NCI-H69 (cell line): ENCODE data around the gene XRCC6.
A peak's percentile ranks its signal among the peaks of the same experiment; 100 is the strongest.

Source experiments
- DNase-seq: peaks from one replicate; lab custom pipeline; 2025; lab: John Stamatoyannopoulos, UW

The XRCC6 gene

GRCh38 chr22:41687901-41688364 is 66.8 kb downstream of the XRCC6 start:
- peak; percentile 65 for DNase-seq

DNA sequence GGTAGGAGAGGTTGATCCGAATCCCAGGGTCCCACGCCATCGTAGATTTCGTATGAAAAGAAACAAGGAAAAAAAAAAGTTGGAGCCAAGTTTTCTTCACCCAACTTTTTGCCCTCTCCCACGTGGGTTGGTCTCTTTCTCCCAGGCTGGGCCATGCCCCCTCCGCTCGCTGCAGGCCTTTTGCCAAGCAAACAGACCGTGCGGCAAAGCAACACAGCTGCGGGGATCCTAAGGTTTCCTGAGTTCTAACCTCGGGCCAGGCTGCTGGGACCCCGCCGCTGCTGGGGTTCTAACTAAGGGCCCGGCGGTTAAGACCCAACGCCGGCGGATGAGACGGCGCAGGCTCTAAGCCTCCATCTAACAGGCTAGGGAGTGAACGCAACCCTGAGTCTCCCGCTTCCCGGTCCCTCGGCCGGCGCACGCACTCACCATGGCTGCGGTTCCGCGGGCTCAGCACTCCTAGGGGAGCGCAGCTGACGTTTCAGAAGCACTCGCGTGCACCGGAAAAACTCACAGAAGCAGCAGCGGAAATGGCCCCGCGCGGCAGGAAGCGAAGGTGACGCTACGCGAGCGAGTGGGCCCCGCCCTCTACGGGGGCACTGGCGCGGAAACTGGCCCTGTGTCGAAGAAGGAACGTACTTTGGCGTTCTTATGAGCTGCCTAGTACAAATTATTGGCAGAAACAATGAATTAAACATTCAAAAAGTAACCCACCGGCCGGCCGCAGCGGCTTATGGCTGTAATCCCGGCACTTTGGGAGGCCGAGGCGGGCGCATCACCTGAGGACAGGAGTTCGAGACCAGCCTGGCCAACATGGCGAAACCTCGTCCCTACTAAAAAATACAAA is 67.5 kb downstream of the XRCC6 start, which contains the start of gene SNU13:
Gene SNU13 (minus strand): TSS at position 503 of the 847 bp plus-strand sequence. CDS start 71 bp downstream, at position 432.
- DNase-seq, result peak; percentile 97

DNA sequence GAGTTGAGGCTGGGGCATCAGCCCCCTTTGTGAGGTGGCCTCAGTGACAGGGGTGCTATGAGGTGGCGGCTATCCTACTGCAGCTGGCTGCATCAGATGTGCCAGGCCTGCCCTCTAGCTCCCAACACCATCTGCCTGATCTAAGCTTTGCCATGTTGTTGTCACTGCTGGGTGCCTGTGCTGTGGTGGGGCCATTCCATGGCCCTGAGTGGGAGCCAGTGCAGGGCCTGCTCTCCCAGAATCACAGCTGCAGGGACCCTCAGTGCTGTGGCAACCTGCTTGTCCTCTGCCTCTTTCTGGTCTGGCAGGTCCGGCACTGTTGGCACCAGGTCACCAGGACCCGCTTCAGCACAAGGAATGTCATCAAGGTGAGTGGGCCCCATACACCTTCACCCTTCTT is 69.4 kb downstream of the XRCC6 start:
- peak; percentile 17 for DNase-seq

GRCh38 chr22:41695211-41695610 is 74.1 kb downstream of the XRCC6 start:
- DNase-seq, result no peak

DNA sequence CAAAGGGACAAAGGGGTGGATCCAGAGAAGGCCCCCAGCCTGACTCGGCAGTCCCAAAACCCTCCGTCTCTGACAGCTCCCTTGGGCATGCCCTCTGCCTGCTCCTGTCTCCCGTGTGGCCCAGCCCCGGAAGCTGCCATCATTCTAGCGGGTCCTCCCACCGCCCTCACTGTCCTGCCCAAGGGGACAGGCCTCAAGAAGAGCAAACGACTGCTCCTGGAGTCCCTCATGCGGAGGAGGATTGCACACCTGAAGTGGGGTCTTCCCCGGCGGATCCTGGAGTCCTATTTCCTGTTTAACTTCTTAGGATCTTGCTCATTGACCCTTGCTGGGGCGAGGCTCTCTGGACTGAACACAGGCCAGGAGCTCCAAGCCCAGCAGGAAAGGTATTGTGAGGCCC is 75.6 kb downstream of the XRCC6 start:
- DNase-seq, result no peak

DNA sequence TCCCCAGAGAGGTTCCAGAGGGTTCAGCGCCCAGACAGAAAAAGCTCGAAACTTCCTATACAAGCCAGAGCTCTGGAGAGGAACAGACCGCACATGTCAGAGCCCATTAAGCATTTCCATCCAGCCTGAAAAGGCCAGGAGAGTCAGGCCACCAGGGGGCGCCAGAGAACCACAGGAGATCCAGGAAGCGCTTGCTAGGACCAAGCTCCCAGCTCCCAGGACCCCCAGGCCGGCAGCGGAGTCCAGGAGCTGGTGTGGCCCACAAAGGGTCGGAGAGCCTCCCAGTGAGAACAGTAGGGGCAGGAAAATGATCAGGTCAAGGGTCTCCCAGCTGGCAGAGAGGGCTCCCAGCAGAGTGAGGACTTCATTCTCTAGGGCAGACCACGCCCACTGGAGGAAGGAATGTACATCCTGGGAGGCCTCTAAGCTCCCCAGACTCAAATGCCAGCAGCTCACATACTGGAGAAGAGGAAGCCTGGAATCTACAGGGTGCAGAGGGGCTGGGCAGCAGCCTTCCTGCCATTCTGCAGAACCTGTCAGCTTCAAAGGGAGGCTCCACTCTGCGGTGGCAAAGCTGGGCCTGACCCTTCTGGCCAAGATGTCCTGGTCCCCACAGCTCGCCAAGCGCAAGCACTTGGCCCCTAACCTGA is 76.2 kb downstream of the XRCC6 start:
- DNase-seq, result peak; percentile 88

DNA sequence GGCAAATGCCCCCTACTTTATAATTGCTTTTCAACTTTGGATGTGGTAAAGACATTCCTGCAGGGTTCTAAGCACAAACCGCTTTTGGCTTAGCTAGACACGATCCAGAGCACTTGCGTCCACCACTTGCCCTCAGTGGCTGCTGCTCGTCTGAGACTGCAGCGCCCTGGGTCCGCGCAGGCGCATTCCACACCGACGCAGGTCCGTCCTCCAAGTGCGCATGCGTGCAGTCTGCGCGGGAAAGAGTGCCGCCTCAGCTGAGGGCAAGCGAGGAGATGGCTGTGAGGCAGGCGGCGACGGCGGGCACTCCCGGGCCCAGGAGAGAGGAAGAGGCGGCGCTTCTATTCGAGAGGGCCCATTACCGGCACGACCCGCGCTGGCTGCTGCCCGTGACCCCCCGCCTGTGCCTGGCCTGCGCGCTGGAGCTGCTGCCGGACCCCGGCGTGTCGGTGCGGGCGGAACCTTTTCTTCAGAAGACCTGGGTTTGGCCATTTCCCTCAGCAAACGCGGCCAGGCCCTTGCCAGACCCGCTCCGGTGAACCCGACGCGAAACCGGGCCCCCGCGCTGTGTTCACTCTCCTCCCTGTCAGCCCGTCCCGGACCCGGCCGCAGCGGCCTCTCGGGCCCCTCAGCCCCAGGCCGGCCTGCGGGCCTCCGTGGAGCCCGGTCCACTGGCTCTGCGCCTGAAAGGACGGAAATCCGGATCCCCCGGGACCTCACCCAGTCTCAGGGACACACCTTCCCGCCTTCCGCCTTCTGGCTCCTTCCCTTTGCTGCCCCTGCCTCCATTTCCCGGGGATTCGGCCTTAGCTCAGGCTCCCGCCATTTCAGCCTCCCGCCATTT is 78.4 kb downstream of the XRCC6 start, which contains the start of gene MEI1:
Gene MEI1 (plus strand): TSS at position 240 of the 844 bp plus-strand sequence. CDS start 36 bp downstream, at position 276.
- DNase-seq, result no peak

GRCh38 chr22:41700108-41700364 is 78.9 kb downstream of the XRCC6 start:
- no peak for DNase-seq

GRCh38 chr22:41702763-41703162 is 81.7 kb downstream of the XRCC6 start:
- DNase-seq, result no peak

DNA sequence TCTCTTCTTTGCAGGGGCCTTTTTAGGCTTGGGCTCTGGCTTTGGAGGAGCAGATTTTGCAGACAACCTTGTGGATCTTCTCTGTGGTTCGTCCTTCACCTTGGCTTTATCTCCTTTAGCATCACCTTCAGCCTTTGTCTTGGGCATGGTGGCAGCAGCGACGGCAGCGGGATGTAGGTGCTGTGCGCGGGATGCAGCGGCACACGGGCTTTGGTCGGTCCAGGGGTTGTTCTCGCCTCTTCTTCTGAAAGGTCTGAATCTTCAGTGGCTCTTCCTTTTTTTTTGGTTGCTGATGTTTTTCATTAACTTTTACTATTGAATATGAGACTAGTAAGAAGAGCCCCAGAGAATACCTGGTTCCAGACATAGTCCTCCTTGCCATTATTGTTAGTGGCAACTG is 88.2 kb downstream of the XRCC6 start:
- DNase-seq, result no peak

GRCh38 chr22:41713004-41713403 is 91.9 kb downstream of the XRCC6 start:
- peak; percentile 9 for DNase-seq
